T-helper 9 cell (primary cell): Measurements from ENCODE around the gene GNG7.
A peak's percentile ranks its signal among the peaks of the same experiment; 100 is the strongest.
"Not testable (repeated sequence)": the region's sequence is repeated elsewhere in the genome, so short reads cannot be mapped to it uniquely, and the experiment has no call there.

ENCODE experiments used
- DNase-seq: peaks from one replicate; pipeline ENCODE4 v3.0.0-alpha.2; 2020

The GNG7 gene

GRCh38 chr19:2573916-2574315 lies 128.6 kb downstream of the GNG7 start:
- DNase-seq = no peak

- not testable (repeated sequence) for DNase-seq
Observed at GRCh38 chr19:2572152-2572551, 130.3 kb downstream of the GNG7 start.

DNA sequence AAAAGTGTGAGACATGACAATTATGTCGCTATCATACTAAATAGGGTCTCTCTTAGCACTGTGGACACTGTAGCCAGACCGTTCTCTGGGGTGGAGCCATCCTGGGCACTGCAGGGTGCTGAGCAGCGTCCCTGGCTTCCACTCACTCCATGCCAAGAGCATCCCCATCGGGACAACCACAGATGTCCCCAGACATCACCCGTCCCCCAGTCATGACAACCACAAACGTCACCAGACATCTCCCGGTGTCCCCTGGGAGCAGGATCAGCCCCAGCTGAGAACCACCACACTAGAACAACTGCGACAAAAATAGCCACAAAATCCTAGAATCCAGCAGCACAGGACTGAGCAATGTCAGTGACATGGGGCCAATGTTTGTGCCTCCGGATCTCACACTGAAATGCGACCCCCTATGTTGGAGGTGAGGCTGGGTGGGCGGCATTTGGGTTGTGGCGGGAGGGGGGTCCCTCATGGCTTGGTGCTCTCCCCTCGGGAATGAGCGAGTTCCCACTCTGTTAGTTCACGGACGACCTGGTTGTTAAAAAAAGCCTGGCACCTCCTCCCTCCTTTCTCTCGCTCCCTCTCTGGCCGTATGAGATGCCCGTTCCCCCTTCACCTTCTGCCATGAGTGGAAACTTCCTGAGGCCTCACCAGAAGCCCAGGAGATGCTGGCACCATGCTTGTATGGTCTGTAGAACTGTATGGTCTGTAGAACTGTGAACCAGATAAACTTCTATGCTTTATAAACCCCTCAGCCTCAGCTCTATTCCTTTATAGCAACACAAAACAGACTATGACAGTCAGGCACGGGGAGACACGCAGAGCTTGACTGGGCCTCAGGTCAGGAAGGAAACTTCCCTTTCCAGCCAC lies 132.7 kb downstream of the GNG7 start:
- DNase-seq = no peak

DNA sequence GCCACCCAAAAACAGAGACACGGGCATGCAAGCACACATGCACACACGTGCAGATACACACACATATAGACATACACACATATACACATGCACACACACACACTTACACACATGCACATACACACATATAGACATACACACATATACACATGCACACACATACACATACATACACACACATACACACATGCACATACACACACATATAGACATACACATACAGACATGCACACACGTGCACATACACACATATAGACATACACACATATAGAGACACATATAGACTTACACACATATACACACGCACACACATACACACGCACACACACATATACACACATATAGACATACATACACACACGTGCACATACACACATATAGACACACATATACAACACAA lies 134.5 kb downstream of the GNG7 start:
- DNase-seq = no peak

DNA sequence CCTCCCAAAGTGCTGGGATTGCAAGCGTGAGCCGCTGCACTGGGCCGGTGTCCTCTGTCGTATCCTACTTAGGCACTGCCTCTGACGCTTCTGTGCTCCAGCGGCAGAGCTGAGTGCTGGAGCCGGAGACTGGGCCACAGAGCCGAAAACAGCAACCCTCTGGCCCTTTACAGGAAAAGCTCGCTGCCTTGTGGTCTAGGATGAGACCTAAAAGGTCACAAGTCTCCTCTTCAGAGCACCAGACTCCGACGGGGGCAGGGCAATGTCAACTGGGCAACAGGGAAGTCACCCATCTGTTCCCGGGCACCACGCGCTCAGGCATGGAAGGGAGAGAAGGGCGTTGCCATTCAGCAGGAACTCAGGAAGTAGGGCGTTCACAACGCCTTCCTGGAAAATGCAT lies 134.9 kb downstream of the GNG7 start:
- DNase-seq = no peak

- DNase-seq = not testable (repeated sequence)
Observed at GRCh38 chr19:2563546-2563945, 138.9 kb downstream of the GNG7 start.

GRCh38 chr19:2561895-2562294 lies 140.6 kb downstream of the GNG7 start:
- peak; percentile 36 for DNase-seq

GRCh38 chr19:2561221-2561620 lies 141.3 kb downstream of the GNG7 start:
- no peak for DNase-seq

DNA sequence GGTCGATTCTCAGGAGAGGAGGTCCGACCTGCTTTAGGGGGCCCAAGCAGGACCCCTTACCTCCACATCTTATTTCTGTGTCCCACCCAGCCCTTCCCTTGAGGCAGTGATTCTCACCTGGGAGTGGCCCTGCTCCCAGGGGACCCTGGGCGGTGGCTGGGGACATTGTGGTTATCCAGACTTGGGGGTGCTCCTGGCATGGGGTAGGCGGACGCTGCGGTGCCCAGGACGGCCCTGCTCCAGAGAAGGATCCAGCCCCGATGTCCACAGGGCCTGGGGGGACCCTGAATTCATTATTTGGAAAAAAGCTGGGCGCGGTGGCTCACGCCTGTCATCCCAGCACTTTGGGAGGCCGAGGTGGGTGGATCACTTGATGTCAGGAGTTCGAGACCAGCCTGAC lies 142.1 kb downstream of the GNG7 start:
- no peak for DNase-seq

DNA sequence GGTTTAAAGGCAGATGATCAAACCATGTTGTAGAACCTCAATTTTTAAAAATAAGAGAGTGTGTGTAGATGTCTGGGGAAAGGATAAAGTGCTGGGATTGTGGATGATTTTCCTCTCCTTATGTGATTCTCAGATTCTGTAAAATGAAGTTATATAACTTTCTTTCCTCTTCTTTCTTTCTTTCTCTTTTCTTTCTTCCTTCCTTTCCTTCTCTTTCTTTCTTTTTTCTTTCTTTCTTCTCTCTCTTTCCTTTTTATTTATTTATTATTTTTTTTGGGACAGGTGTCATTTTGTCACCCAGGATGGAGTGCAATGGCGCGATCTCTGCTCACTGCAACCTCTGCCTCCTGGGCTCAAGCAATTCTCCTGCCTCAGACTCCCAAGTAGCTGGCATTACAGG lies 144.0 kb downstream of the GNG7 start:
- no peak for DNase-seq

DNA sequence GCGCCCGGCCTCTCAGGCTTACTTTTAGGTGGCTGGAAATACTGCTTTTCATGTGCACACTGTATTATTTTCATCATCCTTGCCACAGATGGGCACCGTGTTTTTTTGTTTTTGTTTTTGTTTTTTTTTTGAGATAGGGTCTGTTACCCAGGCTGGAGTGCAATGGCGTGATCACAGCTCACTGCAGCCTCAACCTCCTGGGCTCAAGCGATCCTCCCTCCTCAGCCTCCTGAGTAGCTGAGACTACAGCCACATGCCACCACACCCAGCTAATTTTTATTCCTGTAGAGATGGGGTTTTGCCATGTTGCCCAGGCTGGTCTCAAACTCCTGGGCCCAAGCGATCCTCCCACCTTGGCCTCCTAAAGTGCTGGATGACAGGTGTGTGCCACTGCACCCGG lies 144.4 kb downstream of the GNG7 start:
- not testable (repeated sequence) for DNase-seq

GRCh38 chr19:2557093-2557440 lies 145.4 kb downstream of the GNG7 start:
- no peak for DNase-seq

GRCh38 chr19:2556221-2557092 lies 146.0 kb downstream of the GNG7 start:
- no peak for DNase-seq

DNA sequence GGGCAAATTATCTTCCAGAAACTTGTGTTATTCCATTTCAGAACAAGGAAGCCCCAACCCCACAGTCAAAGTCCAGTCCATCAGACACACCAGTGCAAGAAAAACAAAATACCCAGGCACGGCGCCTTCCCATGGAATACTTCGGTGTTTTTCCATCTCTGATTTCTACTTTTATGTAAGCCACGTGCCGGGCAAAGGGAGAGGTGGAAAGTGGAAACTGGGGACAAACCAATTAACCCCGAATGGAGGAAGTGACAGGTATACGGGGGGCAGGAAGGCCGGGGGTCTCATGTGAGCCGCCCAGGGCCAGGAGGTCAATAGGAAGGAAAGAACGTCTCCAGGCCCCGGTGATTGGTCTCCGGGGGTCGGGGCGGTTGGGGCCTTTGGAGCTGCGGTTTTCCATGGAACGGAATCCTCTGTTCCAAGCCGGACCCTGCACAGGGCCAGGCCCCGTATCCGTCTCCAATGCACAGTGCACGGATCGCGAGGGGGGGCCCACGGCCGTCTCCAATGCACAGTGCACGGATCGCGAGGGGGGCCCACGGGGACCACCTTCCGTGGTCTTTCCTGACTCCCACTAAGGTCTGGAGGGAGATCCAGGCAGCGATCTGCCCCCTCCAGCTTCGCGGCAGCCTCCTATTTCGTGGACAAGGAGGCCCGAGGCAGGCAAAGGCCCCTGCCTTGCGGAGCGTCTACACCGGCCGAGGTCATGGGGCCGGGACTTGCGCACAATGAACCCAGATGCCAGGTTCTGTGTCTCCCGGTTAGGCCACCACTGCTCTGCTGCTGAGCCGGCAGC lies 146.9 kb downstream of the GNG7 start:
- no peak for DNase-seq

DNA sequence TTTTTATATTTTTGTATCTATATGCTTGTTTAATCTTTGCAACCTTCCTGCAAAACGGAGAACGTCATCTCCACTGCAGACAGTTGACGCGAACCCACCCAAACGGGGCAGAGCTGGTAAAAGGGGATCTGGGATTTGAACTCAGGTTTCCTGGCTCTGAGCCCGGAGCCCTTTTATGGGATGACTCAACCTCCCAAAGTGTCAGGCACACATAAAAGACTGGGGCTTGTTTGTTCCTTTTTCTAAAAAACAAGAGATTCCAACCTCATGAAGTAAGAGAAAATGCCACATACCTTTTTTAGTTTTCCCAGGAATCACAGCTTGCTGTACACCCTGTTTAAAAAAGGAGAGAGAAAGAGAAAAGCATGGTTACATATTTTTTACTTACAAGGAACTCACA lies 147.6 kb downstream of the GNG7 start:
- no peak for DNase-seq

GRCh38 chr19:2553510-2553909 lies 149.0 kb downstream of the GNG7 start:
- no peak for DNase-seq

DNA sequence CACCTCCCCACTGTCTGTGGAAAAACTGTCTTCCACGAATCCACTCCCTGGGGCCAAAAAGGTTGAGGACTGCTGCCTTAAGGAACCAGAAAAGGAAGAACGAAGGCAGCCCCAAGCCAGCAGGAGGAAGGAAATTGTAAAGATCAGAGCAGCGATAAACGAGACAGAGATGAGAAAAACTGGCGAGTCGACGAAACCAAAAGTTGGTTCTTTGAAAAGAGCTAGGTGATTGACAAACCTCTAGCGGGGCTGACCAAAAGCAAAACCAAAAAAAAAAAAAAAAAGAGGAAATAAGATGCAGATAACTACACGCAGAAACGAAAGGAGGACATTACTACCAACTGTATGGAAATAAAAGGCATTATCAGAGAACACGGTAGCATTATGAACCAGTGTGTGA lies 149.6 kb downstream of the GNG7 start:
- peak; percentile 23 for DNase-seq

- no peak for DNase-seq
Observed at GRCh38 chr19:2551864-2552185, 150.7 kb downstream of the GNG7 start.

DNA sequence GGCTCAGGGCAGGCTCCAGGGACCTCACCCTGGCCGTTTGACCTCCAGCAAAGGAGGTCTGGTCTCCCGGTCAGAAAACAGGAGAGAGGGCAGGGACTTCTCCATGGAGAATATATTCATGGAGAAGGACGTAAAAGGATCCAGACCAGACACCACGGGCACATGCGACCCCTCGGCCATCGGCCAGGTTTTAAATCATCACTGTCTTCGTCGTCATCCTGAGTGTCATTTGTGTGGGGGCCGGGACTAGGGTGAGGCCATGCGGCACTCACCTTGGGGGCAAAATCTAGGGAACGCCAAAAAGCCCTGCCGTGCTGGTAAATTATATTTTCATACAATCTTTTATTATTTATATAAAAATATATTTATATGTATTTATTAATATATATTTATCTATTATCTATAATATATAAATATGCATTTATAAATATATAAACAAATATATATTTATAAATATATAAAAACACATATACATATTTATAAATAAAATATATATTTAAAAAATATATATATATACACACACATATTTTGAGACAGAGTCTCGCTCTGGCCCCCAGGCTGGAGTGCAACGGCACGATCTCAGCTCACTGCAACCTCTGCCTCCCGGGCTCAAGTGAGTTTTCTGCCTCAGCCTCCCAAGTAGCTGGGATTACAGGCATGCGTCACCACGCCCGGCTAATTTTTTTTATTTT lies 151.2 kb downstream of the GNG7 start:
- DNase-seq = no peak

GRCh38 chr19:2550431-2551171 lies 151.9 kb downstream of the GNG7 start:
- no peak for DNase-seq

DNA sequence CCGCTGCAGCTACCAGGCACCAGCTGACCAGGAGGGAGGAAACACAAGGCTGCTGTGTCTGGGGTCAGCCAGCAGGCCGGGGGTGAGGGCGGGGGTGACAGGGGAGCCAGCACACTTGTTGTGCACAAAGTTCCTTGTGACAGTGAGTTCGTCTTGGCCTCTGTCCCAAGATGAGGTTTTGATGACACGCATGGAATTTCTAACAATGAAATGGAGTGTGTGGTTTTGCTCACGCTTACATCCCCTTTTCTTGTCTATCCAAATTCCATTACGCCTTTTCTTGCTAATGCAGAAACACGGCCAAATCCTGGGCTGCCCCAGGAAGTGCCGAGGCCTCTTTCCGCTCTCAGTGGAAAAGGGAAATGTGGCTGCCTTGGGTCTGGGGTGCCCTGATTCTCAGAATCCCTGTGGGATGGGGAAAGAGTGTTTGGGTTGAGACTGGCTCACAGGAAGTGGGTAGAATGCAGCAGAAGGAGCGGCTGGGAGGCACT lies 152.7 kb downstream of the GNG7 start:
- no peak for DNase-seq

GRCh38 chr19:2548966-2549365 lies 153.5 kb downstream of the GNG7 start:
- DNase-seq = no peak
